K562 (cell line): ENCODE data around the gene LRP1B. TPM values are rescaled to one million over a fixed set of nuclear protein-coding genes. Genes with fewer than 3 reads are reported as not detected.

Experiments
- ATF3 ChIP-seq, 2 experiments: fragments of 450-650 bp in 1 of 2; sonication (generic) in 1 of 2; formaldehyde crosslinking in 1 of 2; IDR thresholded peaks in 1 of 2; conservative IDR thresholded peaks in 1 of 2; 2 replicates each; pipeline versions ENCODE4 v1.6.1 to v1.8.1; 2016 to 2023; ENCODE audit warnings: mild to moderate bottlenecking in 2 of 2, moderate library complexity in 2 of 2, inconsistent platforms in 1 of 2, missing genetic modification reagents in 1 of 2
- KDM5B ChIP-seq: fragments of 200-600 bp; sonication (generic); IDR thresholded peaks from 2 replicates; pipeline ENCODE4 v1.6.1; 2012; ENCODE audit warnings: low read depth, mild to moderate bottlenecking, moderate library complexity, low read length, control low read depth, inconsistent platforms; ENCODE audit not compliant: insufficient replicate concordance
- MYBL2 ChIP-seq, 2 experiments: fragments of 450-650 bp in 1 of 2; sonication (generic) in 1 of 2; formaldehyde crosslinking in 1 of 2; IDR thresholded peaks; 2 replicates each; pipeline versions ENCODE4 v1.6.1 to v1.8.1; 2017 to 2022; ENCODE audit warnings: borderline replicate concordance in 1 of 2, inconsistent platforms in 1 of 2, low read depth in 1 of 2, mild to moderate bottlenecking in 1 of 2, missing genetic modification reagents in 1 of 2, moderate library complexity in 1 of 2
- NR2C2 ChIP-seq, 2 experiments: fragments of 200-800 bp in 1 of 2; sonication (Bioruptor generic) in 1 of 2; sonication (generic) in 1 of 2; formaldehyde crosslinking in 1 of 2; IDR thresholded peaks; 2 replicates each; pipeline versions ENCODE4 v1.6.1 to v1.8.0; 2016 to 2022; ENCODE audit warnings: mild to moderate bottlenecking in 1 of 2, missing compliant biosample characterization in 1 of 2, missing genetic modification characterization in 1 of 2, missing genetic modification reagents in 1 of 2
- YBX1 ChIP-seq: fragments of 450-650 bp; IDR thresholded peaks from 2 replicates; pipeline ENCODE4 v1.7.1; 2016; ENCODE audit warnings: mild to moderate bottlenecking
- ZBTB34 ChIP-seq: fragments of 250-450 bp; sonication (Bioruptor Pico); IDR thresholded peaks from 2 replicates; pipeline ENCODE4 v1.8.0; 2021; ENCODE audit warnings: mild to moderate bottlenecking, moderate library complexity
- ZNF280B ChIP-seq: fragments of 250-450 bp; sonication (Bioruptor Pico); IDR thresholded peaks from 2 replicates; pipeline ENCODE4 v1.5.1; 2021; ENCODE audit warnings: mild to moderate bottlenecking
- ZNF431 ChIP-seq: sonication (generic); formaldehyde crosslinking; IDR thresholded peaks from 2 replicates; pipeline ENCODE4 v1.8.0; 2022; ENCODE audit warnings: mild to moderate bottlenecking, missing genetic modification reagents
- polyA plus RNA-seq, 8 experiments: library from polyadenylated mRNA; depleted of rRNA in 4 of 8; stranded (reverse) in 5 of 8; unstranded in 3 of 8; fragments of >200 nt; fragmentation: Nextera tagmentation in 2 of 8; fragmentation: Illumina TruSeq in 1 of 8; extraction: Ambion mirVana in 2 of 8; extraction: Trizol in 1 of 8; gene quantifications; 2 replicates each; pipeline versions ENCODE4 v1.2.1 to v1.2.3, GENCODE V29; 2011 to 2014; ENCODE audit warnings: inconsistent platforms in 1 of 8, missing spikeins in 1 of 8
- total RNA-seq, 7 experiments: library from RNA; depleted of rRNA in 6 of 7; stranded (reverse); fragments of >200 nt in 6 of 7; fragmentation: Illumina TruSeq in 2 of 7; extraction: Trizol in 2 of 7; gene quantifications; 2 replicates each; pipeline versions ENCODE4 v1.2.1 to v1.2.3, GENCODE V29; 2011 to 2021; ENCODE audit warnings: low replicate concordance in 1 of 7

Gene LRP1B
- total and polyA plus RNA-seq, 9 of the 15 experiments (the other 6 are each of a cell fraction or from before 2014, with no cell fraction given): not detected

- TF ChIP-seq ZNF431 (CRISPR knock-in tag) (no peak), NR2C2 (CRISPR knock-in tag; IDR thresholded peaks at IDR 0.05) (no peak), NR2C2 (tag; IDR thresholded peaks at IDR 0.05) (no peak), YBX1 (no peak), ATF3 (IDR thresholded peaks at IDR 0.05) (no peak), ATF3 (CRISPR knock-in tag; conservative IDR thresholded peaks at IDR 0.05) (no peak), MYBL2 (IDR thresholded peaks at IDR 0.05; ENCODE audit: low read depth) (no peak), MYBL2 (CRISPR knock-in tag; IDR thresholded peaks at IDR 0.05; ENCODE audit: borderline replicate concordance) (no peak), ZBTB34 (CRISPR knock-in tag) (no peak), KDM5B (no peak), ZNF280B (CRISPR knock-in tag) (no peak)
Measured at GRCh38 chr2:140276661-140277060, 1854.2 kb downstream of the LRP1B start (continued).
